HG03196 (cell line): ENCODE measurements around the gene SLIT3.

Source experiments
- ATAC-seq: cut with Tn5 transposase; IDR thresholded peaks from one replicate; pipeline ENCODE4 v1.9.1; 2021; ENCODE audit not compliant: unreplicated experiment

SLIT3 gene

GRCh38 chr5:169299663-169300467 lies 1.1 kb downstream of the SLIT3 start:
- ATAC-seq = no peak

- no peak for ATAC-seq
Measured at GRCh38 chr5:169299191-169299662, 1.7 kb downstream of the SLIT3 start.

- ATAC-seq = no peak
Measured at GRCh38 chr5:169298193-169298592, 2.7 kb downstream of the SLIT3 start.

- ATAC-seq = no peak
Measured at GRCh38 chr5:169296419-169297143, 4.4 kb downstream of the SLIT3 start.

- ATAC-seq = no peak
Measured at GRCh38 chr5:169295306-169295705, 5.6 kb downstream of the SLIT3 start.

GRCh38 chr5:169294621-169295020 lies 6.3 kb downstream of the SLIT3 start:
- ATAC-seq = no peak

- ATAC-seq = no peak
Measured at GRCh38 chr5:169291877-169292276, 9.1 kb downstream of the SLIT3 start.

GRCh38 chr5:169290895-169291294 lies 10.0 kb downstream of the SLIT3 start:
- ATAC-seq = no peak

- ATAC-seq = no peak
Measured at GRCh38 chr5:169289520-169289919, 11.4 kb downstream of the SLIT3 start.

- no peak for ATAC-seq
Measured at GRCh38 chr5:169288066-169288930, 12.6 kb downstream of the SLIT3 start.

GRCh38 chr5:169287529-169287928 lies 13.4 kb downstream of the SLIT3 start:
- no peak for ATAC-seq

- no peak for ATAC-seq
Measured at GRCh38 chr5:169286572-169287300, 14.2 kb downstream of the SLIT3 start.

- no peak for ATAC-seq
Measured at GRCh38 chr5:169283887-169284286, 17.1 kb downstream of the SLIT3 start.

GRCh38 chr5:169281625-169282024 lies 19.3 kb downstream of the SLIT3 start:
- ATAC-seq = no peak

- ATAC-seq = no peak
Measured at GRCh38 chr5:169280696-169281095, 20.2 kb downstream of the SLIT3 start.

- no peak for ATAC-seq
Measured at GRCh38 chr5:169280286-169280685, 20.7 kb downstream of the SLIT3 start.

- no peak for ATAC-seq
Measured at GRCh38 chr5:169279125-169279524, 21.8 kb downstream of the SLIT3 start.

GRCh38 chr5:169273881-169274280 lies 27.1 kb downstream of the SLIT3 start:
- no peak for ATAC-seq

- no peak for ATAC-seq
Measured at GRCh38 chr5:169273451-169273850, 27.5 kb downstream of the SLIT3 start.

- ATAC-seq = no peak
Measured at GRCh38 chr5:169272731-169273427, 28.1 kb downstream of the SLIT3 start.
